ENCODE measurements around the gene MCEE. TPM values are rescaled to one million over a fixed set of nuclear protein-coding genes. Genes with fewer than 3 reads are reported as not detected.
"Not testable (repeated sequence)": the region's sequence is repeated elsewhere in the genome, so short reads cannot be mapped to it uniquely, and the experiment has no call there.

Gene MCEE
- total RNA-seq, 8 experiments from 2014 or later = 11.6 to 35.1 (median 21.8) TPM

DNA sequence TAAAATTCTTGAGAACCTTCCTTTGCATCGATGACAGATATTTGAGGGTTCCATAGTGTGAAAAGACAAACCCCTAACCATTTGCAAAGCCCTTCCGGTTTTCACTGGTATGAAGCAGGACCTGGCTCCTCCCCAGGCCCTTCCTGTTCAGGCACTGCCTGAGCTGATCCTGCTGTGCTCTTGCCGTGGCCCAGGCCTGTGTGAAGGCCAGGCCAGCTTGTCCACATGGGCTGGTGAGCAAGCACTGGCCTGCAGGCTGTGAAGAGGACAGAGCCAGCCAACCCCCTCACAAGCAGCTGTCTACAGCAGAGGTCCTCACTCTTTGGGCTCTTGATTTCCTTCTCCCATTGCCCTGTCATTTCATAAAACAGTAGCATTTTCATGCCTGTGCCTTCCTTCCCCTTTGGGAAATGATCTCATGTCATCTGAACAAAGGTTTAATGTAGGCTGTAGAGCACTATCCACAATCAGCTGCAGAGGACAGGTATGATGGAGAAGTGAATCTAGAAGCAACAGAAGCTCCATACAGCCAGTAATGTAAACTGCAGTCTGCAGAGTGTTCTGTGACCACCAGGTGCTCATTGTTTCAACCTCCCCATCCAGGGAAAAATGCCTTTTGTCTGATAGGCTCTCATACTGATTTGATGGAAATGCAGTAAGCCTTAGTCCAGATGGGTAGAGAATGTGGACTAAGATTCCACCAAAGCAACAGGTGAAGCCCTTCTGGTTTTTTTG lies 20.2 kb upstream of the MCEE start:
- peak overlapping the region in 1 of 2 donors; percentile 28 for H3K27ac ChIP-seq
- no peak overlapping the region for H3K4me3 ChIP-seq
- in situ Hi-C loops (cut with MboI; ENCODE audit: low pct_unique_long_range_greater_than_20kb in 2 of 9, low sequenced_read_pairs in 9 of 9, unreplicated experiment in 9 of 9) = loop anchor here in 2 of 9 experiments (25.0 kb wide), 1 partner anchor 362 kb away; no protein-coding TSS in a partner anchor
- H3K4me1 ChIP-seq (replicated peaks in 1 of 2) = peaks cover 0 to 8% of the 10 kb centered on the region in 2 donors
- WGBS, 10 experiments = 68 to 100% (median 78%) methylated on average over 1 to 3 of the region's 3 CpGs
- peak in 6 of 8 experiments; percentile 30 to 95 (median 94) for ATAC-seq (replicated peaks in 6 of 8)

DNA sequence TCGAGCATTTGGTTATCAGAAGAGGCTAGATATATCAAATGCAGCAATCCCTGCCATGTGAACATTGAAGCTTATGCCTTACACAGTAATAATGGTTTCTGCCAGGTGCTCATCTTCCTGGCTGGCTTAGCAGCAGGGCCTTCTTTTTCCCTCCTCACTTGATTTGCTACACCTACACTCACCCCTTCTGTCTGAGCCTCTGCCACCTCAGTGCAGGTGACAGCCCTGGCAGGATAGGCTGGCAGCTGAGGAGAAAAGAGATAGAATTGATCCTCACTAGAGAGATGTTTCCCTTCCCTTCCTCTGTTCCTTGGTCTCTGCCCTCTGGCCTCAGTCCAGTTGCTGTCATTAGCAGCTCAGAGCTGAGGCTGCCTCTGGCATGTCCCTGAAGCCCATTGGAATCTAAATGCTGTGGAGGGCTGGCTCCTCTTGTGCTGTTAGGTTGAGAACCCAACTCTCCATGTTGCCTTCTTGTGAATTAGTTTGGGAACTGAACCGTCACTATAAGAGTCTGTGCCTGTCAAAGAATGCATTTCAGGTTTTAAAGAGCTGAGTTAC lies 18.6 kb upstream of the MCEE start:
- no peak overlapping the region for H3K27ac ChIP-seq

GRCh38 chr2:71143782-71144181 lies 13.8 kb upstream of the MCEE start:
- no peak for ATAC-seq (replicated peaks in 6 of 8)
- Histone ChIP-seq H3K4me1 (replicated peaks in 1 of 2) (no peaks in the 10 kb centered on the region), H3K27ac (no peak overlapping the region), H3K4me3 (no peak overlapping the region)
- in situ Hi-C loops (cut with MboI; ENCODE audit: low pct_unique_long_range_greater_than_20kb in 2 of 9, low sequenced_read_pairs in 9 of 9, unreplicated experiment in 9 of 9) = no loop called here
- 86 to 100% (median 98%) methylated on average over 1 to 3 of the region's 3 CpGs; no CpG with 5 or more reads in 2 of the 10 experiments for WGBS, 10 experiments

More for the DNA sequence above, 18.6 kb upstream of the MCEE start:
- Histone ChIP-seq H3K4me1 (replicated peaks in 1 of 2) (peaks cover 0 to 3% of the 10 kb centered on the region in 2 donors), H3K4me3 (no peak overlapping the region)
- in situ Hi-C loops (cut with MboI; ENCODE audit: low pct_unique_long_range_greater_than_20kb in 2 of 9, low sequenced_read_pairs in 9 of 9, unreplicated experiment in 9 of 9) = no loop called here
- 63 to 100% (median 90%) methylated on average over 1 to 2 of the region's 2 CpGs; no CpG with 5 or more reads in 3 of the 10 experiments for WGBS, 10 experiments
- ATAC-seq (replicated peaks in 6 of 8) = no peak

DNA sequence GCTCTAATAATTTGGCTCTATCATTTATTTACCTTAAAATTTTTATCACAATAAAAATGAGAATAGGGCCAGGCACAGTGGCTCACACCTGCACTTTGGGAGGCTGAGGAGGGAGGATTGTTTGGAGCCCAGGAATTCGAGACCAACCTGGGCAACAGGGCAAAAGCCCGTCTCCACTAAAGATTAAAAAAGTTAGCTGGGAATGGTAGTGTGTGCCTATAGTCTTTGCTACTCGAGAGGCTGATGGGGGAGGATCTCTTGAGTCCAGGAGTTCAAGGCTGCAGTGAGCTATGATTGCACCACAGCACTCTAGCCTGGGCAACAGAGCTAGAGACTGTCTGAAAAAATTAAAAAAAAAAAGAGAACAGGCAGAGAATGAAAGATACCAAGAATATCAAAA lies 6.1 kb upstream of the MCEE start:
- Histone ChIP-seq H3K4me1 (replicated peaks in 1 of 2) (peaks cover 9 to 11% of the 10 kb centered on the region in 2 donors), H3K27ac (no peak overlapping the region), H3K4me3 (no peak overlapping the region)
- 50 to 100% (median 80%) methylated on average over 1 to 3 of the region's 3 CpGs; no CpG with 5 or more reads in 2 of the 10 experiments for WGBS, 10 experiments
- in situ Hi-C loops (cut with MboI; ENCODE audit: low pct_unique_long_range_greater_than_20kb in 2 of 9, low sequenced_read_pairs in 9 of 9, unreplicated experiment in 9 of 9) = no loop called here
- ATAC-seq (replicated peaks in 6 of 8) = no peak

DNA sequence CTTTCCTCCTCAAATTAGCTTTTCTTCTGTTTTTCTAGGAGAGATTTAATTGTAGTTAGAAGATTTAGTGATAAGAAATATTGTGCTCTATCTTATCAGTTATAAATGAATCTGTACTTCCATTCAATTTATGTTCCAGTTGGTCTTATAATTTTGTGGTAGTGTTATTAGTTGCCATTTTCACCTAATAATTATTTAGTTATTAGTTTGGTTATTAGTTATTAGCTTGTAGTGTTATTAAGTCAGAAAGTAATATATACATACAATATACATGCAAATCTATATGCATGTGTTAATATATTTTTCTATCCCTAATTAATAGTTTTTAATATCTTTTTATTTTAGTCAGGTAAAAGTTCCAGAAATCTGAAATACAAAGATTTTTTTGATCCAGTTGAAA lies 3.6 kb upstream of the MCEE start:
- no peak for ATAC-seq (replicated peaks in 6 of 8)
- in situ Hi-C loops (cut with MboI; ENCODE audit: low pct_unique_long_range_greater_than_20kb in 2 of 9, low sequenced_read_pairs in 9 of 9, unreplicated experiment in 9 of 9) = no loop called here
- Histone ChIP-seq H3K4me3 (no peak overlapping the region), H3K4me1 (replicated peaks in 1 of 2) (peaks cover 13 to 15% of the 10 kb centered on the region in 2 donors), H3K27ac (no peak overlapping the region)

GRCh38 chr2:71131387-71132166 lies 1.5 kb upstream of the MCEE start:
- Histone ChIP-seq H3K4me1 (replicated peaks in 1 of 2) (peaks cover 16 to 21% of the 10 kb centered on the region in 2 donors), H3K4me3 (peak overlapping the region; percentile 82 to 97 (median 93)), H3K27ac (peak overlapping the region in 1 of 2 donors; percentile 98)
- 20 to 67% (median 36%) methylated on average over 1 to 6 of the region's 7 CpGs; no CpG with 5 or more reads in 2 of the 10 experiments for WGBS, 10 experiments
- in situ Hi-C loops (cut with MboI; ENCODE audit: low pct_unique_long_range_greater_than_20kb in 2 of 9, low sequenced_read_pairs in 9 of 9, unreplicated experiment in 9 of 9); ATAC-seq (replicated peaks in 6 of 8): not testable (repeated sequence)

DNA sequence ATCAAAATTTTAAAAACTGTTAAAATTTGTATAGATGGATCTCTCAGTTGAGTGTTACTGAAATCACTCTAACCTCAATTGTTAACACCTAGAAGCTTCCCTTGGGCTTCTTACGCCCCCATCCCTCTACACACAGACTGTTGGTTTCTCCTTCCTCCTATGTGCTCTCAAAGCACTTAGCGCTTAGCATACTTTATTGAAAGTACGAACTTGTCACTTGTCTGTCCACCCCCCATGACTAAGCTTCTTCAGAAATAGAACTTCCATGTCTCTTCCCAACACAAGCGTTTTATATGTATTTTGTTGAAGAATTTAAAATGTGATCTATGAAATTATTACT lies 846 bp upstream of the MCEE start:
- in situ Hi-C loops (cut with MboI; ENCODE audit: low pct_unique_long_range_greater_than_20kb in 2 of 9, low sequenced_read_pairs in 9 of 9, unreplicated experiment in 9 of 9) = no loop called here
- Histone ChIP-seq H3K4me1 (replicated peaks in 1 of 2) (peaks cover 16 to 21% of the 10 kb centered on the region in 2 donors), H3K4me3 (peak overlapping the region; percentile 82 to 97 (median 93)), H3K27ac (peak overlapping the region; percentile 98)
- peak in 7 of 8 experiments; percentile 11 to 40 (median 15) for ATAC-seq (replicated peaks in 6 of 8)
- WGBS, 10 experiments = 0 to 7% (median 0%) methylated on average over 1 to 4 of the region's 4 CpGs; no CpG with 5 or more reads in 2 of the 10 experiments

GRCh38 chr2:71129902-71130151 lies 202 bp downstream of the MCEE start:
- 0% methylated on average over 2 to 6 of the region's 17 CpGs; no CpG with 5 or more reads in 6 of the 10 experiments for WGBS, 10 experiments
- in situ Hi-C loops (cut with MboI; ENCODE audit: low pct_unique_long_range_greater_than_20kb in 2 of 9, low sequenced_read_pairs in 9 of 9, unreplicated experiment in 9 of 9) = no loop called here

GRCh38 chr2:71129114-71129901 lies 721 bp downstream of the MCEE start:
- WGBS, 10 experiments = 0 to 26% (median 3%) methylated on average over 8 to 17 of the region's 18 CpGs
- no peak for ATAC-seq (replicated peaks in 6 of 8)

More at GRCh38 chr2:71129902-71130151, 202 bp downstream of the MCEE start:
- H3K27ac ChIP-seq = peak overlapping the region; percentile 98
- peak overlapping the region; percentile 82 to 97 (median 93) for H3K4me3 ChIP-seq
- peak; percentile 46 to 57 (median 52) for ATAC-seq (replicated peaks in 6 of 8)
- H3K4me1 ChIP-seq (replicated peaks in 1 of 2) = peaks cover 16 to 21% of the 10 kb centered on the region in 2 donors

DNA sequence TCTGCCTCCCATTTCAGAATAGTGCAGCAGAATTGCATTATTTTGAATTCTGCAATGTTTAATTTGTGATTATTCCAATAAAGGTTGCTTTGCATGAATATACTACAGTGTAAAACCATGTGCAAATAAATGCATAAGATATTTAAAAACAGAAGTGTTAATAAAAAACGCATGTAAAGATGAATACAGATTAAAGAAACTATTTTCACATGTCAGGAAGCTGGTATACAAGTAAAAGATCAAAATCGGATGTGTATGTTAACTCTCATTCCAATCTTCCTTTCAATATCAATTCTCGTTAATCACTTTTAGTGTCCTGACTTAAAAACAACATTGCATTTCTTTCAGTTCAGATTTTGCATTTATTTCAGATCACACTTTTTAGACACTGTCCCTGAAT lies 3.1 kb downstream of the MCEE start:
- WGBS, 10 experiments = 5 to 94% (median 78%) methylated on average over 2 to 3 of the region's 3 CpGs
- Histone ChIP-seq H3K4me3 (no peak overlapping the region), H3K4me1 (replicated peaks in 1 of 2) (peaks cover 13 to 14% of the 10 kb centered on the region in 2 donors), H3K27ac (no peak overlapping the region)
- in situ Hi-C loops (cut with MboI; ENCODE audit: low pct_unique_long_range_greater_than_20kb in 2 of 9, low sequenced_read_pairs in 9 of 9, unreplicated experiment in 9 of 9) = no loop called here
- no peak for ATAC-seq (replicated peaks in 6 of 8)

More at GRCh38 chr2:71129114-71129901, 721 bp downstream of the MCEE start:
- Histone ChIP-seq H3K27ac (peak overlapping the region; percentile 98), H3K4me1 (replicated peaks in 1 of 2) (peaks cover 16 to 21% of the 10 kb centered on the region in 2 donors), H3K4me3 (peak overlapping the region; percentile 82 to 97 (median 93))
- in situ Hi-C loops (cut with MboI; ENCODE audit: low pct_unique_long_range_greater_than_20kb in 2 of 9, low sequenced_read_pairs in 9 of 9, unreplicated experiment in 9 of 9) = no loop called here

GRCh38 chr2:71125506-71126294 lies 4.3 kb downstream of the MCEE start:
- no peak for ATAC-seq (replicated peaks in 6 of 8)
- Histone ChIP-seq H3K4me1 (replicated peaks in 1 of 2) (peaks cover 5 to 12% of the 10 kb centered on the region in 2 donors), H3K27ac (no peak overlapping the region), H3K4me3 (no peak overlapping the region)
- in situ Hi-C loops (cut with MboI; ENCODE audit: low pct_unique_long_range_greater_than_20kb in 2 of 9, low sequenced_read_pairs in 9 of 9, unreplicated experiment in 9 of 9) = no loop called here
- 76 to 100% (median 93%) methylated on average over 1 to 6 of the region's 7 CpGs; no CpG with 5 or more reads in 3 of the 10 experiments for WGBS, 10 experiments
